Suppressor macrophage treated with lipopolysaccharide for 4 hours (primary cell): ENCODE data around the gene EIF4G3.
A peak's percentile ranks its signal among the peaks of the same experiment; 100 is the strongest.
"Not testable (repeated sequence)": the region's sequence is repeated elsewhere in the genome, so short reads cannot be mapped to it uniquely, and the experiment has no call there.

ENCODE experiments used
- DNase-seq: peaks from one replicate; pipeline ENCODE4 v3.0.0-alpha.2; 2020

The EIF4G3 gene

DNA sequence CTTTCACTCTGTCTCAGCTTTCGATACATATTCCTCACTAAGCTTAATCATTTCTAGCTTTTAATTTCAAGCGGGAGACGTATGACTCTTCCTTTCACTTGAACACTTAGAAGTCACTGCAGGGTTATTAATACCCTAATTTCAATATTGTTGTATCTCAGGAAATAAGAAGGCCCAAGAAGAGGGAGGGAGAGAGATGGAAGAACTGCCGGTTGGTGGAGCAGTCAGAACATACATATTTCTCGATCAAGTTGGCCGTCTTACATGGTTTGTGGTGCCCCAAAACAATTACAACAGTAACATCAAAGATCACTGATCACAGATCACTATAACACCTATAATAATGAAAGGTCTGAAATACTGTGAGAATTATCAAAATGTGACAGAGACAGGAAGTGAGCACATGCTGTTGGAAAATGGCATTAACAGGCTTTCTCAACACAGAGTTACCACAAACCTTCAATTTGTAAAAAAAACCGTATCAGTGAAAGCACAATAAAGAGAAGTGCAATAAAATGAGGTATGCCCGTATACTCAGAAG is 244.2 kb downstream of the EIF4G3 start:
- no peak for DNase-seq

DNA sequence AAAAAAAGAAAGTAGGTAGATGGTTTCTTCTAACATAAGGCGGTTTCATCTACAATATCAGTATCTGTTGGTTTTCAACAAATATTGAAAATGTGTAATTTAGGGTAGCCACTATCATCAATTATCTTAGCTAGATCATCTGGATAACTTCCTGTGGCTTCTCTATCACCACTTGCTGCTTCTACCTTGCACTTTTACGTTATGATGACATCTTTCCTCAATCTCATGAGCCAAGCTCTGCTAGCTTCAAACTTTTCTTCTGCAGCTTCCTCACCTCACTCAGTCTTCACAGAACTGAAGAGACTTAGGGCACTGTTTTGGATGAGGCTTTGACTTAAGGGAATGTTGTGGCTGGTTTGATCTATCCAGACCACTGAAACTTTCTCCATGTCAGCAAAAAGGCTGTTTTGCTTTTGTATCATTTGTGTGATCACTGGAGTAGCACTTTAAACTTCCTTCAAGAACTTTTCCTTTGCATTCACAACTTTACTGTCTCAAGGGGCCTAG is 244.7 kb downstream of the EIF4G3 start:
- no peak for DNase-seq

DNA sequence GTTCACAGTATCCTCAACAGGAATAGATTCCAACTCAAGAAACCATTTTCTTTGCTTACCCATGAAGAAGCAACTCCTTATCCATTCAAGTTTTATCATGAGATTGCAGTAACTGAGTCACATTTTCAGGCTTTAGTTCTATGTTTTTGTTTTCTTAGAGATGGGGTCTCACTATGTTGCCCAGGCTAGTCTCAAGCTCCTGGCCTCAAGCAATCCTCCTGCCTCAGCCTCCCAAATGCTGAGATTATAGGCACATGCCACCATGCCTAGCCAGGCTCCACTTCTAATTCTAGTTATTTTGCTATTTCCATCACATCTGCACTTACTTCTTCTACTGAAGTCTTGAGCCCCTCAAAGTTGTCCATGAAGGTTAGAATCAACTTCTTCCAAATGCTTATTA is 246.3 kb downstream of the EIF4G3 start:
- DNase-seq: no peak

- peak; percentile 12 for DNase-seq
These were observed 248.6 kb downstream of the EIF4G3 start for GRCh38 chr1:20928146-20928545.

GRCh38 chr1:20921285-20921684 is 255.4 kb downstream of the EIF4G3 start:
- DNase-seq: no peak

DNA sequence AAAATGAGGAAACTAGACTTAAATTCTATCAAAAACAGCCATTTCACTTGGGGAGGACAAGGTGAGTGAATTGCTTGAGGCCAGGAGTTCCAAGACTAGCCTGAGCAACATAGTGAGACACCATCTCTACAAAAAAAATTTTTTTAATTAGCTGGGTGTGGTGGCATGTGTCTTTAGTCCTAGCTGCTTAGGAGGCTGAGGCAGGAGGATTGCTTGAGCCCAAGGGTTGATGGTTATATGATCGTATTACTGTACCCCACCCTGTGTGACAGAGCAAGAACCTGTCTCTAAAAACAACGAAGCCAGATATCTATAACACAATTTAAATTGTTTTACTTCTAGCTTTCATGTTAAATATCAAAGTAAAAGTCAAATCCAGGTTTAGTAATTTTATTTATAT is 263.5 kb downstream of the EIF4G3 start:
- DNase-seq: no peak

GRCh38 chr1:20907526-20907925 is 269.2 kb downstream of the EIF4G3 start:
- DNase-seq: not testable (repeated sequence)

DNA sequence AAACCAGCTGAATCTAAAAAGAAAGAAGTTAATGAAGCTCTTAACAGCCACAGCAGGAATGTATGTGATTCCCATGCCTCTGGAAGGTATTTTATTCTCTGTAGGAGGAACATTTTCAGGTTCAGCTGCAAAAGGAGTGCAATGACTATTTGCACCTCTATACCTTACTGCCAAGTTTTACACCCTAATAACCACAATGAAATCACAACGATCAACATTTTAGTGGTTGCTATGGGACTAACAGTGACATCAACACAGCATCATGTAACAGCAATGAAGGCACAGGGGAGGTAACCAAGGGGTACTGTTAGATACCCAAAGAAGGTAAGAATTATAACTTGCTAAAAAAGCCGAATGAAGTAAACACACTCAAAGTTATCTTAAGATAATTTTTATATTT is 273.3 kb downstream of the EIF4G3 start:
- no peak for DNase-seq

- no peak for DNase-seq
These were observed 276.6 kb downstream of the EIF4G3 start for GRCh38 chr1:20900056-20900455.

GRCh38 chr1:20899154-20899972 is 277.3 kb downstream of the EIF4G3 start:
- no peak for DNase-seq

DNA sequence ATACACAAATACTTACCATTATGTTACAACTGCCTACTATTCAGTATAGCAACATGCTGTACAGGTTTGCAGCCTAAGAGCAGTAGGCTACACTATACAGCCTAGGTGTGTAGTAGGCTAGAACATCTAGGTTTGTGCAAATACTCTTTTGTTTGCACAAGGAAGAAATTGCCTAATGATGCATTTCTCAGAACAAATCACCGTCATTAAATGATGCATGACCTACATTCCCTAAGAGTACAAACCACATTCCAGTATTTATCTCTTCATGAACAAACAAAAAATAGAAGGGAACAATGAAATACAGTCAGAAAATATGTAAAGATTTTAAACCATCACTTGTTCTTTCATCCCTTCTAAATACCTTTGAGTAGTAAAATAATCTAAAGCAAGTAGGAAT is 279.9 kb downstream of the EIF4G3 start:
- no peak for DNase-seq

GRCh38 chr1:20893931-20894330 is 282.8 kb downstream of the EIF4G3 start:
- no peak for DNase-seq

- no peak for DNase-seq
These were observed 285.6 kb downstream of the EIF4G3 start for GRCh38 chr1:20891091-20891490.

DNA sequence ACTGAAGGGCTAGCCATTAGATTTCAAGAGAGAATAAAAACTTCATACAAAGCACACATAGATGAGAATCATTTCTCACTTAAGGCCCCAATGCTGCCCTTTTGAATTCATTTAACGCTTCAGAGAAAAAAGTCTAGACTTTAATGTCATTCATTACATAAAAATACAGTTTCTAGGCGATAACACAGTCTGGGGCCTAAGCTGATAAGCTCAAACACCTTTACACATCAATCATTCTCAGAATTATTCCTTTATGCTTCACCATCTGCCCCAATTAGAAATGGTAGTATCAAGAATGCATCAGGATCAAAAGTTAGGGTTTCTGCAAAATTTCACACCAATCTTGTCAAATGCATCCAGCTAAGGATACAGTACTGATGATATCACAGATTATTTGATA is 289.5 kb downstream of the EIF4G3 start:
- DNase-seq: no peak

- DNase-seq: no peak
These were observed 291.6 kb downstream of the EIF4G3 start for GRCh38 chr1:20885121-20885520.

- no peak for DNase-seq
These were observed 292.2 kb downstream of the EIF4G3 start for GRCh38 chr1:20884513-20884912.

DNA sequence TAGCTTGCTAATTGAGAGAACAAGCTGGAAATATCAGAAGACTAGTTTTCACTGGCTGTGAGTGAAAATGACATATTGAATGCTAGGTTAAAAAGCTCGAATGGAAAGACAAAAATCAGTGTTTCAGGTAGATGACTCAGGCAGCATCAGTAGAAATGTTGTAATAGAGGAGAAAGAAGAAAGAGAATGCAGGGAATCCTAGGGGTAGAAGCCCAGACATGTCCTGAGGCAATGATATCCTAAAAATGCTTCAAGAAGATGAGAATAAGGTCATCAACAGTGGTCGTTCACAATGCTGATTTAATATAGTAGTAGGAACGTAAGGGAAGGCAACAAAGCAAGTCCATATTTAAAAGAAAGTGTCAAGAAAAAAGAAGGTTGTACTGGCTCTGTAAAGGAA is 292.9 kb downstream of the EIF4G3 start:
- no peak for DNase-seq

DNA sequence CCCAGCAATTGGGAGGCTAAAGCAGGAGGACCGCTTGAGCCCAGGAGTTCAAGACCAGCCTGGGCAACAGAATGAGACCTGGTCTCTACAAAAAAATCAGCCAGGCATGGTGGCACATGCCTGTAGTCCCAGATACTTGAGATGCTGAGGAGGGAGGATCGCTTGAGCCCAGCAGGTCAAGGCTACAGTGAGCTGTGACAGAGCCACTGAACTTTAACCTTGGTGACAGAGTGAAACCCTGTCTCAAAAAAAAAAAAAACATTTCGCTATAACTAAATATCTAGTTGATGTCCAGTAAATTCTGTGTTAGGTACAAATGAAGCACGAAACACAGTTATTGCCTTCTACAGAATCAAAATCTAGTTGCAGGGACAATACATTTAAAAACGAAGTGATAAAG is 293.9 kb downstream of the EIF4G3 start:
- no peak for DNase-seq

DNA sequence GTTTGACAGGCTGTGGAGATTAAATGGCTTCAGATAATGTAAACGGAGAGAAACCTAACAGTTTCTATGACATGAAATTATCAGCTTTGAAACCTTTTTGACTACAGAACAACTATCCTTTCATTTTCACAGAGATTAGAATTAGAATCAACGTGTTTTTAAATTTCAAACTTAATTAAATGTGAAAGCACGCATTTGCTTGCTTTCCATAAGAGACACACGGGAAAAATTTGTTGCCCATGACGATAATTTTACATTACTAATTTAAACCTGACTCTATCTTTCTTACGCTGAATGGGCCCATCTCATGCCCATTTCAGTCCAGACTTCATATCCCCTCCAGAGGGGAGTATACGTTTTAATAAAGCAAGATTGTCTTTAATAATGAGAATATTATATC is 297.9 kb downstream of the EIF4G3 start:
- no peak for DNase-seq

- no peak for DNase-seq
These were observed 301.3 kb downstream of the EIF4G3 start for GRCh38 chr1:20875198-20875973.

DNA sequence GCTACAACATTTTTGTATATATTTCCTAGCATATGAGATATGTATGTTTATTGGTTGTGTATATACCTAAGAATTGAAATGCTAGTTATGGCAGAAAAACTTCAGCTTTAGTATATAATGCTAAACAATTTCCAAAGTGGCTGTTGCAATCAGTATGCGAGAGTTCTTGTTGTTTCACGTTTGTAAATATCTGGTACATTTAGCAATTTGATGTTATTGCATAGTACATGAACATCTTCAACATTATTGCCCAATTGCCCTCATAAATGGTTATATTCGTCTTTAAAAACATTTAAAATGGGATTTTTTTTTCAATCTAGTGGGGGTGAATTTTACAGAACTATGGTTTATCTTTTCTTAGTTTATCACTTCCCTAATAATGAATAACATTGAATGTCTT is 303.4 kb downstream of the EIF4G3 start:
- no peak for DNase-seq

- no peak for DNase-seq
These were observed 305.3 kb downstream of the EIF4G3 start for GRCh38 chr1:20871419-20871818.

DNA sequence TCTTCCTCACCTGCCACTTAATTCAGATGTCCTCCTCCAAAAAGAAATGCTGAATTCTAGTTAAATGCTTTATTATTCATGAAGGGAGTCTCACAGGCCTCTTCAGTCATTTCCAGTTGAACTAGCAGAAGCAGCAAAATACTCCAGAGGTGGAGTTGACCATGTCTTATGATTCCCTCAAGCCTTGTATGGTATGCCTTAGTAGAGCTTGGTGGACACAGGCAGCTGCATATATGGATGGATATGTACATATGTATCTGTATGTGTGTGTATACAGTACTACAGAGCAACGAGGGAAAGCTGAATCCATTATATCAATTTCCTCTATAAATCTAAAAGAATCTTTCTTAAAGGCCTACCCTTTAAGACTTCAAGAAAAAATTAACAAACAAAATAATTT is 306.0 kb downstream of the EIF4G3 start:
- no peak for DNase-seq

GRCh38 chr1:20868263-20868662 is 308.4 kb downstream of the EIF4G3 start:
- DNase-seq: no peak
